ENCODE results near the gene SLC9A3. TPM values are rescaled to one million over a fixed set of nuclear protein-coding genes. Genes with fewer than 3 reads are reported as not detected.

SLC9A3 gene
- polyA plus RNA-seq, 1 experiment: 0.76 TPM

DNA sequence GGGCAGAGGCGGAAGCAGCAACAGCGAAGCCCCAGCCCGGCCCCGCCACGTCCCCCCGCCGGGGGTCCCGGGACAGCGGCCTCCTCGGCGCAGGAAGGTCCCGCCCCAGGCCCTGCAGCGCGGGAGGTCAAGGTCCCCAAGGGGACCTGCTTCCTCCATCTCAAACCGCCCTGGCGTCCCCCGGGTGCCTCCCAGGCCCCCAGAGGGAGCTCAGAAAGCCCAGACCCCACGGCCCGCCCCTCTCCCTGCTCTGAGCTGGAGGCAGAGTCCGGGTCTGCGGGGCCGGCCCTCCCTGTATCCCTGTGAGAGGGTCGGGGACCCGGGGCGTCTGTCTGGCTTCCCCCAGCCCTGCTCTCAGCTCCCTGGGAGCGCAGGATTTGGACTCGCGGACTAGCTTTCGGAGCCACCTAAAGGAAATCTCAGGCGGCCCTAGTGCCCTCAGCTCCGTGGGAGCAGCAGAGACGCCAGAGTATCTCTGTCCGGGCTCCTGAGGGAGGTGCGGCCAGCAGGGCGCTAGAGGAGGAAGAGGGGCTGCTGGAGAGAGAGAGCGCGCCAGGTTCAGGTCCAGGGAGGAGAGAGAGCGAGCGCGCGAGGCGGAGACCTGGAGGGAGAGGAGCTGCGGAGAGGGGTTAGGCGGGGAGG, 50.6 kb downstream of the SLC9A3 start:
- TF ChIP-seq CTCF (IDR thresholded peaks at IDR 0.05; ENCODE audit: low read depth, low read length): no peak
- no peak for DNase-seq (ENCODE audit: low read depth, low spot score)

DNA sequence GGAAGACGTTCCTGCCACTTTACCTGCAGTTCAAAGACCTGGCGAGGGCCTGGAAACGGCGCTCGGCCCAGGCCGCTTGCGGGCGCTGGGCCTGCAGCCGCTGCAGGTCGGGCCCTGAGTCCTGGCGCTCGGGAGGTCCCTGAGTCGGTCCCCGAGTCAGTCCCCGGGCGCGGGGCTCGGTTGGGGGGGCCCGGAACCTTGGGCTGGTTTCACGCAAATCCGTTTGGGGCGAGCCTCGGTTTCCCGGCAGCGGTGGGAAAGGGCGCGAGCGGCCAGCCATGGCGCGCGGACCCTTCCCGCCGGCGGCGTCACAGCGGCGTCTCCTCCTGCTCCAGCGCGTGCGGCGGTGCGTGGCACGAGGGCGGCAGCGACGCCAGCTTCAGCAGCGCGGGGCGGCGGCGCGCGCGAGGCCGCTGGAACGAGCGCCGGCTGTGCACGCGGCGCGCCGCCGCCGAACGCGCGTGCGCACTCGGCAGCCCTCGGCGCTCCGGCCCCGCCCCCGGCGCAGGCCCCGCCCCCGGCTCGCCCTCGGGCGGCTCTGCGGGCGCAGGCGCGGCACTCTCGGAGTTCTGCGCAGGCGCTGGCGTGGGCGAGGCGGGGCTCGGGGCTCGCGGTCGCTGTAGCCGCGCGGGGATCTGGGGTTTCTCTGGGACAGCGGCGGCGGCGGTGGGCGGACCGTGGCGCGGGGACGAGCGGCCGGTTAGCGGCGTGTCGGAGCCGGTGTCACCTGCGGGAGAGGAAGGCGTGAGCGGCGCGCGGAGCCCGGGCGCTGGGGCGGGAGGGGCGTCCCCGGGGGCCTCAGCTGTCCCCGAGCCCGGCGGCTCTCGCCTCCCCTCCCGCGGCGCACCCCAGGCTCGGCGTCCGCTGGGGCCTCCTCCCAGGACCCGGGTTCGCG, 51.3 kb downstream of the SLC9A3 start:
- ChIA-PET CTCF (interaction anchor here (0.8 to 1.2 kb wide), 2 partner anchors 26 to 156 kb away, joined by 4 read pairs; no protein-coding TSS in a partner anchor), POLR2A (interaction anchor here (0.9 to 1.2 kb wide), 3 partner anchors 26 to 152 kb away, joined by 3 to 5 read pairs (median 3); partner anchors contain the start of gene AHRR)
- Histone ChIP-seq H3K4me3 (ENCODE audit: low read depth, low read length) (peak overlapping the region; percentile 70), H3K27me3 (ENCODE audit: control insufficient read depth, insufficient read depth, low read length) (peaks cover 3% of the 10 kb centered on the region), H3K27ac (ENCODE audit: low read depth, low read length) (no peak overlapping the region), H3K9me3 (ENCODE audit: control insufficient read depth, insufficient read depth, low read length) (no peaks in the 10 kb centered on the region; the same call in 1 of the 2 replicates)
- no peak for TF ChIP-seq CTCF (IDR thresholded peaks at IDR 0.05; ENCODE audit: low read depth, low read length)
- DNase-seq (ENCODE audit: low read depth, low spot score): peak; percentile 24

More for the DNA sequence above, 50.6 kb downstream of the SLC9A3 start:
- Histone ChIP-seq H3K4me3 (ENCODE audit: low read depth, low read length) (peak overlapping the region; percentile 70), H3K9me3 (ENCODE audit: control insufficient read depth, insufficient read depth, low read length) (no peaks in the 10 kb centered on the region; the same call in 1 of the 2 replicates), H3K27ac (ENCODE audit: low read depth, low read length) (no peak overlapping the region), H3K27me3 (ENCODE audit: control insufficient read depth, insufficient read depth, low read length) (peaks cover 3% of the 10 kb centered on the region)
- ChIA-PET CTCF (interaction anchor here (0.8 to 1.2 kb wide), 2 partner anchors 27 to 157 kb away, joined by 4 read pairs; no protein-coding TSS in a partner anchor), POLR2A (interaction anchor here (0.9 kb wide), 1 partner anchor 138 kb away, joined by 3 read pairs; no protein-coding TSS in a partner anchor)

DNA sequence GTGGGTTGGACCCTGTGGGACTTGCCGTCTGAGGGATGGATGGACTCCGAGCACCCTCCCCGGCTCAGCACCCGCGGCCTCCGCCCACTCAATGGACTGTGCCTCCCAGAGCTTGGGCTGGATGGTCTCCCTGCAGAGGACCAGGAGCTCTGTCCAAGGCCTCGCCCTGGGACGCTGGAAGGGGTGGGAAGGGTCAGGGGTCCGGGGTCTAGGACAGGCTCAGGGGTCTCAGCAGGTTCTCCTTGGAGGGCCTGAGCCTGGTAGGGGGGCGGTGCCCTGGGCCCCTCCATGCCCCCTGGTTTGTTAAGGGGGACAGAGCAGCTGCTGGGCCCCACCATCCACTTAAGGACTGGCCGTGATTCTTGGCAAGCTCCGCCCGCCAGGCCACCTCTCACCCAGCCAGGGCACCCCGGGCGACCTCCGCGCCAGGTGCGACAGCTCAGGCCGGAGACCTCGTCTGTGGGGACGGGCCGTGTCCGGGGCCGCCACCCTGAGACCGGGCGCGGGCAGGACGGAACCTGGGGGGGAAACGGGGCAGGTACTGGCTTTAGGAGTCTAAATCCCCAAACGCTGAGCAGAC, 52.1 kb downstream of the SLC9A3 start:
- TF ChIP-seq CTCF (IDR thresholded peaks at IDR 0.05; ENCODE audit: low read depth, low read length): no peak
- no peak for DNase-seq (ENCODE audit: low read depth, low spot score)
- CTCF ChIA-PET: interaction anchor here (0.9 kb wide), 1 partner anchor 25 kb away, joined by 3 read pairs; no protein-coding TSS in a partner anchor
- peak overlapping the region; percentile 69 for H3K4me3 ChIP-seq (ENCODE audit: low read depth, low read length)
- POLR2A ChIA-PET: interaction anchor here (0.7 to 1.2 kb wide), 3 partner anchors 25 to 151 kb away, joined by 3 to 5 read pairs (median 3); partner anchors contain the start of gene AHRR
- H3K27me3 ChIP-seq (ENCODE audit: control insufficient read depth, insufficient read depth, low read length): peaks cover 3% of the 10 kb centered on the region
- no peak overlapping the region for H3K27ac ChIP-seq (ENCODE audit: low read depth, low read length)
- H3K9me3 ChIP-seq (ENCODE audit: control insufficient read depth, insufficient read depth, low read length): no peaks in the 10 kb centered on the region; the same call in 1 of the 2 replicates

GRCh38 chr5:471750-472058, 52.5 kb downstream of the SLC9A3 start:
- peaks cover 3% of the 10 kb centered on the region for H3K27me3 ChIP-seq (ENCODE audit: control insufficient read depth, insufficient read depth, low read length)
- TF ChIP-seq CTCF (IDR thresholded peaks at IDR 0.05; ENCODE audit: low read depth, low read length): no peak
- H3K9me3 ChIP-seq (ENCODE audit: control insufficient read depth, insufficient read depth, low read length): no peaks in the 10 kb centered on the region; the same call in 1 of the 2 replicates
- CTCF ChIA-PET: interaction anchor here (0.9 kb wide), 1 partner anchor 25 kb away, joined by 3 read pairs; no protein-coding TSS in a partner anchor
- DNase-seq (ENCODE audit: low read depth, low spot score): no peak
- H3K27ac ChIP-seq (ENCODE audit: low read depth, low read length): no peak overlapping the region
- POLR2A ChIA-PET: interaction anchor here (0.7 to 1.2 kb wide), 2 partner anchors 25 to 79 kb away, joined by 3 to 5 read pairs; no protein-coding TSS in a partner anchor
- peak overlapping the region; percentile 69 for H3K4me3 ChIP-seq (ENCODE audit: low read depth, low read length)

All from AG04450 (cell line).